DND-41 (cell line): ENCODE measurements around the gene SMS.

ENCODE experiments used
- ATAC-seq: fragments of 200-7000 bp; cut with Tn5 transposase; 3 replicates; pipeline ENCODE4 v1.9.1; 2021; ENCODE audit warnings: low read depth; ENCODE audit not compliant: insufficient read depth
- DNase-seq: peaks from one replicate; pipeline ENCODE4 v3.0.0-alpha.2; 2020
- H2AFZ ChIP-seq: 2 replicates; pipeline ENCODE4 v1.6.0; 2012; ENCODE audit warnings: low read depth, low read length
- H3K27ac ChIP-seq: 2 replicates; pipeline ENCODE4 v1.5.1; 2012; ENCODE audit warnings: low read length, inconsistent platforms
- H3K27me3 ChIP-seq: fragments of 200-600 bp; sonication (generic); 2 replicates; pipeline ENCODE4 v1.6.0; 2012; ENCODE audit warnings: low read length, mild to moderate bottlenecking, inconsistent platforms; ENCODE audit not compliant: insufficient read depth, poor library complexity
- H3K36me3 ChIP-seq: 2 replicates; pipeline ENCODE4 v1.5.1; 2012; ENCODE audit warnings: low read length, inconsistent platforms; ENCODE audit not compliant: insufficient read depth
- H3K4me1 ChIP-seq: 2 replicates; pipeline ENCODE4 v1.5.1; 2012; ENCODE audit warnings: mild to moderate bottlenecking, low read length; ENCODE audit not compliant: insufficient read depth
- H3K4me2 ChIP-seq: 2 replicates; pipeline ENCODE4 v1.6.0; 2012; ENCODE audit warnings: mild to moderate bottlenecking, moderate library complexity, low read length, inconsistent platforms; ENCODE audit not compliant: insufficient read depth
- H3K4me3 ChIP-seq, 2 experiments: fragments of 200-600 bp in 1 of 2; shearing (Covaris generic) in 1 of 2; 2 replicates each; pipeline ENCODE4 v1.5.1; 2012 to 2016; ENCODE audit warnings: inconsistent platforms in 2 of 2, low read length in 2 of 2, mild to moderate bottlenecking in 2 of 2, low read depth in 1 of 2, moderate library complexity in 1 of 2
- H3K79me2 ChIP-seq: 2 replicates; pipeline ENCODE4 v1.6.0; 2012; ENCODE audit warnings: low read length, inconsistent platforms; ENCODE audit not compliant: insufficient read depth
- H3K9ac ChIP-seq: 2 replicates; pipeline ENCODE4 v1.6.0; 2012; ENCODE audit warnings: low read depth, mild to moderate bottlenecking, inconsistent platforms, low read length, moderate library complexity
- H3K9me3 ChIP-seq: 2 replicates; pipeline ENCODE4 v1.5.1; 2012; ENCODE audit warnings: low read length, moderate library complexity, mild to moderate bottlenecking, inconsistent platforms; ENCODE audit not compliant: insufficient read depth, severe bottlenecking
- H4K20me1 ChIP-seq: 2 replicates; pipeline ENCODE4 v1.6.0; 2012; ENCODE audit warnings: low read length; ENCODE audit not compliant: insufficient read depth
- EZH2 ChIP-seq: IDR thresholded peaks from 3 replicates; pipeline ENCODE4 v1.6.1; 2012; ENCODE audit warnings: borderline replicate concordance, low read depth, mild to moderate bottlenecking, moderate library complexity, low read length, inconsistent platforms; ENCODE audit not compliant: severe bottlenecking
- TF ChIP-seq, protein P1 (sequence below): IDR thresholded peaks from 2 replicates; pipeline ENCODE4 v1.5.1; 2012; ENCODE audit warnings: borderline replicate concordance, low read length, moderate library complexity, mild to moderate bottlenecking; ENCODE audit not compliant: poor library complexity, severe bottlenecking; ENCODE audit errors: extremely low read depth

SMS gene

DNA sequence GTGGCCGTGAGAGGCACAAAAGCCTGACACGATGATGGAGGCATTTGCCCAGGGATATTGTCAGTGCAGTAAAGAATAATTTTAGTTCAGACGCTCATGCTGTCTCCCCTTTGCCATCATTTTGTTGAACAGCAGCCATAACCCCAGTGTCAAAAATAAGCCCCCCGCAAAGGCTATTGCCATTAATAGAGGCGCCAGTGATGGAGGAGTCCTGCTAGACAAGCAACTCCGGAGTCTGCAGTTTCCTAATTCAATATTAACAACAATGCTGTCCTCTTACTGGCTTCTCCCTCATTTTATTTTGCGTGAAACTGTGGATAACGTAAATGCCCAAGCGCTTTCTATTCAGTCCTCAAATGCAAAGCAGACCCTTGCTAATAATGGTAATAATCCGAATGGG, 603 bp upstream of the SMS start:
- H3K9me3 ChIP-seq = no peaks in the 10 kb centered on the region
- H3K4me1 ChIP-seq = peaks cover 27% of the 10 kb centered on the region
- TF ChIP-seq EZH2 = no peak
- TF ChIP-seq, protein P1, sequence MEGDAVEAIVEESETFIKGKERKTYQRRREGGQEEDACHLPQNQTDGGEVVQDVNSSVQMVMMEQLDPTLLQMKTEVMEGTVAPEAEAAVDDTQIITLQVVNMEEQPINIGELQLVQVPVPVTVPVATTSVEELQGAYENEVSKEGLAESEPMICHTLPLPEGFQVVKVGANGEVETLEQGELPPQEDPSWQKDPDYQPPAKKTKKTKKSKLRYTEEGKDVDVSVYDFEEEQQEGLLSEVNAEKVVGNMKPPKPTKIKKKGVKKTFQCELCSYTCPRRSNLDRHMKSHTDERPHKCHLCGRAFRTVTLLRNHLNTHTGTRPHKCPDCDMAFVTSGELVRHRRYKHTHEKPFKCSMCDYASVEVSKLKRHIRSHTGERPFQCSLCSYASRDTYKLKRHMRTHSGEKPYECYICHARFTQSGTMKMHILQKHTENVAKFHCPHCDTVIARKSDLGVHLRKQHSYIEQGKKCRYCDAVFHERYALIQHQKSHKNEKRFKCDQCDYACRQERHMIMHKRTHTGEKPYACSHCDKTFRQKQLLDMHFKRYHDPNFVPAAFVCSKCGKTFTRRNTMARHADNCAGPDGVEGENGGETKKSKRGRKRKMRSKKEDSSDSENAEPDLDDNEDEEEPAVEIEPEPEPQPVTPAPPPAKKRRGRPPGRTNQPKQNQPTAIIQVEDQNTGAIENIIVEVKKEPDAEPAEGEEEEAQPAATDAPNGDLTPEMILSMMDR = no peak
- H3K79me2 ChIP-seq = peaks cover 35% of the 10 kb centered on the region
- DNase-seq (no peak), ATAC-seq (no peak)
- H2AFZ ChIP-seq = peak overlapping the region; percentile 82
- H4K20me1 ChIP-seq = peaks cover 11% of the 10 kb centered on the region
- peak overlapping the region; percentile 56; the same call in 1 of the 2 replicates for H3K27ac ChIP-seq
- H3K4me2 ChIP-seq = peak overlapping the region; percentile 63
- H3K4me3 ChIP-seq = peak overlapping the region in 1 of 2 experiments; percentile 65; a peak in 2 of 4 replicates
- H3K36me3 ChIP-seq = peaks cover 3% of the 10 kb centered on the region; the same call in 1 of the 2 replicates
- no peaks in the 10 kb centered on the region for H3K27me3 ChIP-seq
- peak overlapping the region; percentile 72 for H3K9ac ChIP-seq

DNA sequence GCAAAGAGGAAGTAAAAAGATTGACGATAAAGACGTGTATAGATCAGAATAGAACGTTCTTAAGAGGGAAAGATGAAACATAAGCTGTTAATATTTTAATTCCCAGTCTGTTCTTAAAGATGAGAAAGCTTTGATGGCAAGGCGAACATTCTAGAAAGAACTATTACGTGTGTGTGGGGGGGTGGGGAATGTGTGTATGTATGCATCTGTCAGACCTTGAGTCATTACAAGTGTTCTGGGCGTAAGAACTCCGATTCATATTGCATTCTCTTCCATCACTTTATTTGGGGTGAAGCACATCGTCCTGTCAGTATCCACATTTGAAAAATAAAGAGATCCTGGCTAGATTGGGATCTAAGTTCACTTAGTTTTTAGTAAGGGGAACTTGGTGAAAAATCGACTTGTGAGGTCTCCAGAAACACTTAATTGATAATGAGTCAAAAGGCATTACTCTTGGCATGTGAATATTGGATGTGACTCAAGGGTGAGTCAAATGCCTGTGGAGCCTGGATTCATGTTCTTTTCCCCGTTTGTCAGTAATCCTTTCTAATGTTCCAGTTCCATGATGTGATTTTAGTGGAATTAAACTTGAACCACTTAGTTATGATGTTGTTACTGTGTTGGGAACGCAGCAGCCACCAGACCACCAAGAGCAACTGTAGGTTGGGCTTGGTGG, 3.1 kb downstream of the SMS start:
- Histone ChIP-seq H3K27me3 (no peaks in the 10 kb centered on the region), H3K36me3 (peaks cover 3% of the 10 kb centered on the region), H4K20me1 (peaks cover 42% of the 10 kb centered on the region), H3K4me2 (peak overlapping the region; percentile 59; the same call in 1 of the 2 replicates), H3K9ac (no peak overlapping the region), H3K79me2 (peaks cover 72% of the 10 kb centered on the region), H3K4me3 (no peak overlapping the region), H2AFZ (no peak overlapping the region), H3K27ac (no peak overlapping the region), H3K4me1 (peaks cover 27% of the 10 kb centered on the region), H3K9me3 (no peaks in the 10 kb centered on the region)
- TF ChIP-seq, protein P1 = no peak
- TF ChIP-seq EZH2 = no peak
- ATAC-seq (no peak), DNase-seq (no peak)

DNA sequence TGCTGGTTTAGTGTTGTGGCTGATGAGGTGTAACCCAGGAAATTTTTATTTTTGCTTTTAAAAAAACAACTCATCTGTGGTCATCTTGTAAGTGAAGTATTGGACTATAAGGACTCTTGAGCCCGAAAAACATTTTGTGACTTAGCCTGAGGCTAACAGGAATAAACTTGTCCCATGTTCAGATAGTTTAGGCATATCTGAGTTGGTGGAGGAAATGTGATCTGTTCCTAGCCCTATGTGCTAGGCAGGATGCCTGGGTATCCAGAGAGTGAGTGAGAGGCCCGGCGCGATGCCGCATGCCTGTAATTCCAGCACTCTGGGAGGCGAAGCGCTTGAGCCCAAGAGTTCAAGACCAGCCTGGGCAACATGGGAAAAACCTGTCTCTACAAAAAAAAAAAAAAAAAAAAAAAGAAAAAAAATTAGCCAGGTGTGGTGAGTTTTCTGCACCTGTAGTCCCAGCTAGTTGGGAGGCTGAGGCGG, 3.7 kb downstream of the SMS start:
- H3K9ac ChIP-seq = no peak overlapping the region
- no peak overlapping the region for H3K4me2 ChIP-seq
- H3K4me3 ChIP-seq = no peak overlapping the region
- ATAC-seq = no peak
- no peak for DNase-seq
- H3K79me2 ChIP-seq = peaks cover 78% of the 10 kb centered on the region
- no peaks in the 10 kb centered on the region for H3K9me3 ChIP-seq
- no peak overlapping the region for H2AFZ ChIP-seq
- H3K27me3 ChIP-seq = no peaks in the 10 kb centered on the region
- TF ChIP-seq, protein P1 = no peak
- TF ChIP-seq EZH2 = no peak
- H3K36me3 ChIP-seq = peaks cover 3% of the 10 kb centered on the region
- no peak overlapping the region for H3K27ac ChIP-seq
- peaks cover 46% of the 10 kb centered on the region for H4K20me1 ChIP-seq
- H3K4me1 ChIP-seq = peaks cover 27% of the 10 kb centered on the region
